Neural cell (in vitro differentiated cells): Measurements from ENCODE around the gene ECE1.

Experiments
- EP300 ChIP-seq: fragments of 450-650 bp; conservative IDR thresholded peaks from 2 replicates; pipeline ENCODE4 v1.6.1; 2014; ENCODE audit warnings: antibody characterized with exemption, mild to moderate bottlenecking, moderate library complexity; ENCODE audit not compliant: poor library complexity, severe bottlenecking
- MXI1 ChIP-seq: fragments of 450-650 bp; conservative IDR thresholded peaks from 2 replicates; pipeline ENCODE4 v1.6.1; 2014; ENCODE audit warnings: antibody characterized with exemption, mild to moderate bottlenecking; ENCODE audit not compliant: poor library complexity, severe bottlenecking
- TF ChIP-seq, protein P1 (sequence below): fragments of 450-650 bp; IDR thresholded peaks from 2 replicates; pipeline ENCODE4 v1.5.1; 2014; ENCODE audit warnings: antibody characterized with exemption, mild to moderate bottlenecking, moderate library complexity; ENCODE audit not compliant: poor library complexity, severe bottlenecking

DNA sequence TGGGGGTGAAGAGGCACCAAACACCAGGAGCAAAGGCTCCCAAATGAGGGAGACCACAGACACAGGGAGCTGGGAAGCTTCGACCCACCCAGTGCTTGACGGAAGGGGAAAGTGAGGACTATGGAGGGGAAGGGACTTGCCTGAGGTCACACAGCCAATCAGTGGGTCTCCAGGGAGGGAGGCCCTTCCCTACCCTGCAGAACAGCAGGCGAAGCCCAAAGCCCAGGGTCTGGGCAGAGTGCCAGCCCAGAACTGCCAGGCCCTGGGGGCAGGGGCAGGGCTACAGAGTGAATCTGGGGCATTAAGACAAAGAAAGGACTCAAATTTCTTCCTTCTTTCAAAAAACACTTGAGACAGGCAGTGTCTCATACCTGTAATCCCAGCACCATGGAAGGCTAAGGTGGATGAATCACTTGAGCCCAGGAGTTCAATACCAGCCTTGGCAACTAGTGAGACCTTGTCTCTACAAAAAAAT, 45.5 kb upstream of the ECE1 start:
- TF ChIP-seq, protein P1, sequence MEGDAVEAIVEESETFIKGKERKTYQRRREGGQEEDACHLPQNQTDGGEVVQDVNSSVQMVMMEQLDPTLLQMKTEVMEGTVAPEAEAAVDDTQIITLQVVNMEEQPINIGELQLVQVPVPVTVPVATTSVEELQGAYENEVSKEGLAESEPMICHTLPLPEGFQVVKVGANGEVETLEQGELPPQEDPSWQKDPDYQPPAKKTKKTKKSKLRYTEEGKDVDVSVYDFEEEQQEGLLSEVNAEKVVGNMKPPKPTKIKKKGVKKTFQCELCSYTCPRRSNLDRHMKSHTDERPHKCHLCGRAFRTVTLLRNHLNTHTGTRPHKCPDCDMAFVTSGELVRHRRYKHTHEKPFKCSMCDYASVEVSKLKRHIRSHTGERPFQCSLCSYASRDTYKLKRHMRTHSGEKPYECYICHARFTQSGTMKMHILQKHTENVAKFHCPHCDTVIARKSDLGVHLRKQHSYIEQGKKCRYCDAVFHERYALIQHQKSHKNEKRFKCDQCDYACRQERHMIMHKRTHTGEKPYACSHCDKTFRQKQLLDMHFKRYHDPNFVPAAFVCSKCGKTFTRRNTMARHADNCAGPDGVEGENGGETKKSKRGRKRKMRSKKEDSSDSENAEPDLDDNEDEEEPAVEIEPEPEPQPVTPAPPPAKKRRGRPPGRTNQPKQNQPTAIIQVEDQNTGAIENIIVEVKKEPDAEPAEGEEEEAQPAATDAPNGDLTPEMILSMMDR, result no peak
- TF ChIP-seq EP300, result no peak
- no peak for TF ChIP-seq MXI1
